H1 (cell line): ENCODE results near the gene DHDDS. TPM values are rescaled to one million over a fixed set of nuclear protein-coding genes. Genes with fewer than 3 reads are reported as not detected.

Experiments used
- CTCF ChIA-PET: fragments of 300-600 bp; sonication (Branson Sonifier 250); formaldehyde crosslinking; loops from one replicate; lab custom pipeline; 2021; ENCODE audit not compliant: partially characterized antibody; lab: Charles Lee
- POLR2A ChIA-PET: fragments of 300-600 bp; sonication (Branson Sonifier 250); formaldehyde crosslinking; loops from one replicate; lab custom pipeline; 2021; ENCODE audit warnings: inconsistent platforms; ENCODE audit not compliant: partially characterized antibody; lab: Charles Lee
- DNase-seq, 2 experiments: peaks; one replicate each; pipeline versions ENCODE4 v3.0.0 to v3.0.0-alpha.2; 2010 to 2022; ENCODE audit warnings: low spot score in 2 of 2, low read depth in 1 of 2, mixed read lengths in 1 of 2
- FAIRE-seq: peaks from 2 replicates; lab custom pipeline; 2011; peaks lifted over from hg19 to GRCh38; lab: Jason Lieb, UNC
- H2AFZ ChIP-seq: 2 replicates; pipeline ENCODE4 v1.8.1; 2012; ENCODE audit warnings: low read length, inconsistent platforms
- H2AK5ac ChIP-seq: 2 replicates; pipeline ENCODE4 v1.6.1; 2013; ENCODE audit warnings: low read depth, low read length
- H2BK120ac ChIP-seq: replicated peaks from 2 replicates; pipeline ENCODE3; 2013; ENCODE audit warnings: low read depth, low read length, inconsistent platforms
- H2BK12ac ChIP-seq: 2 replicates; pipeline ENCODE4 v1.6.1; 2013; ENCODE audit warnings: low read depth, low read length
- H2BK15ac ChIP-seq: 2 replicates; pipeline ENCODE4 v1.6.1; 2013; ENCODE audit warnings: low read length
- H2BK20ac ChIP-seq: 2 replicates; pipeline ENCODE4 v1.6.1; 2013; ENCODE audit warnings: low read length
- H2BK5ac ChIP-seq: 2 replicates; pipeline ENCODE4 v1.6.1; 2013; ENCODE audit warnings: low read depth, low read length
- H3K14ac ChIP-seq: 2 replicates; pipeline ENCODE4 v1.6.1; 2013; ENCODE audit warnings: inconsistent platforms; ENCODE audit not compliant: insufficient read length
- H3K18ac ChIP-seq: 2 replicates; pipeline ENCODE4 v1.6.1; 2013; ENCODE audit warnings: low read length; ENCODE audit errors: extremely low read depth
- H3K23ac ChIP-seq: 2 replicates; pipeline ENCODE4 v1.6.1; 2013; ENCODE audit warnings: inconsistent platforms; ENCODE audit not compliant: insufficient read length
- H3K23me2 ChIP-seq: 2 replicates; pipeline ENCODE4 v1.6.1; 2013; ENCODE audit warnings: low read depth, low read length
- H3K27ac ChIP-seq: 2 replicates; pipeline ENCODE4 v1.6.1; 2011; ENCODE audit warnings: low read depth, low read length, inconsistent platforms
- H3K27me3 ChIP-seq, 4 experiments: replicated peaks in 1 of 4; 1 replicate in 1 of 4; 2 replicates in 3 of 4; pipeline versions ENCODE4 v1.6.1 to v1.8.1; 2011 to 2013; ENCODE audit warnings: low read length in 3 of 4, mild to moderate bottlenecking in 3 of 4, inconsistent platforms in 2 of 4, mixed read lengths in 2 of 4, moderate library complexity in 1 of 4; ENCODE audit not compliant: control insufficient read depth in 3 of 4, insufficient read depth in 3 of 4; ENCODE audit errors: extremely low read depth in 1 of 4
- H3K36me3 ChIP-seq, 4 experiments: 2 replicates each; pipeline versions ENCODE4 v1.6.1 to v1.8.1; 2011 to 2013; ENCODE audit warnings: mild to moderate bottlenecking in 4 of 4, low read length in 3 of 4, moderate library complexity in 2 of 4, control low read depth in 1 of 4, inconsistent platforms in 1 of 4; ENCODE audit not compliant: insufficient read depth in 4 of 4, control insufficient read depth in 2 of 4
- H3K4ac ChIP-seq: replicated peaks from 2 replicates; pipeline ENCODE3; 2013; ENCODE audit warnings: low read length, low read depth, mixed read lengths, inconsistent platforms; ENCODE audit not compliant: insufficient read length
- H3K4me1 ChIP-seq, 4 experiments: replicated peaks in 1 of 4; 1 replicate in 1 of 4; 2 replicates in 3 of 4; pipeline versions ENCODE4 v1.6.1 to v1.8.1; 2011 to 2013; ENCODE audit warnings: low read length in 3 of 4, inconsistent platforms in 2 of 4, mixed read lengths in 1 of 4; ENCODE audit not compliant: insufficient read depth in 4 of 4, control insufficient read depth in 3 of 4
- H3K4me2 ChIP-seq, 2 experiments: 2 replicates each; pipeline versions ENCODE4 v1.6.1 to v1.8.1; 2011 to 2013; ENCODE audit warnings: low read depth in 2 of 2, low read length in 2 of 2, control low read depth in 1 of 2, inconsistent platforms in 1 of 2, mild to moderate bottlenecking in 1 of 2; ENCODE audit not compliant: insufficient read depth in 1 of 2
- H3K4me3 ChIP-seq, 4 experiments: fragments of 200-600, 300-600 bp in 1 of 4; sonication (generic), shearing (Covaris generic), sonication (Bioruptor Twin) in 1 of 4; 2 replicates each; pipeline versions ENCODE4 v1.5.1 to v1.8.1; 2011 to 2016; ENCODE audit warnings: low read length in 4 of 4, low read depth in 3 of 4, control low read depth in 2 of 4, inconsistent platforms in 2 of 4, mild to moderate bottlenecking in 2 of 4, mixed read lengths in 1 of 4, moderate library complexity in 1 of 4; ENCODE audit not compliant: insufficient read depth in 2 of 4; ENCODE audit errors: extremely low read depth in 1 of 4
- H3K56ac ChIP-seq: replicated peaks from 2 replicates; pipeline ENCODE3; 2013; ENCODE audit warnings: low read depth, mild to moderate bottlenecking, mixed read lengths, low read length, inconsistent platforms; ENCODE audit not compliant: insufficient read length
- H3K79me1 ChIP-seq: 2 replicates; pipeline ENCODE4 v1.6.1; 2013; ENCODE audit warnings: low read depth, low read length, control low read depth
- H3K79me2 ChIP-seq, 2 experiments: 2 replicates each; pipeline versions ENCODE4 v1.6.1 to v1.8.1; 2012 to 2013; ENCODE audit warnings: low read length in 2 of 2, mild to moderate bottlenecking in 2 of 2, inconsistent platforms in 1 of 2; ENCODE audit not compliant: insufficient read depth in 2 of 2, control insufficient read depth in 1 of 2
- H3K9ac ChIP-seq, 4 experiments: replicated peaks in 1 of 4; 1 replicate in 1 of 4; 2 replicates in 3 of 4; pipeline versions ENCODE4 v1.6.1 to v1.8.1; 2011 to 2013; ENCODE audit warnings: low read depth in 3 of 4, low read length in 3 of 4, control low read depth in 2 of 4, mild to moderate bottlenecking in 2 of 4, moderate library complexity in 2 of 4, inconsistent platforms in 1 of 4; ENCODE audit errors: extremely low read depth in 1 of 4
- H3K9me3 ChIP-seq, 2 experiments: 2 replicates each; pipeline versions ENCODE4 v1.6.1 to v1.8.1; 2012 to 2013; ENCODE audit warnings: mild to moderate bottlenecking in 2 of 2, moderate library complexity in 2 of 2, control low read depth in 1 of 2, inconsistent platforms in 1 of 2, low read depth in 1 of 2, low read length in 1 of 2, mixed read lengths in 1 of 2; ENCODE audit not compliant: insufficient read depth in 2 of 2
- H4K20me1 ChIP-seq, 2 experiments: replicated peaks in 1 of 2; 2 replicates each; pipeline versions ENCODE3 to v1.8.1; 2011 to 2013; ENCODE audit warnings: inconsistent platforms in 2 of 2, low read length in 2 of 2, mild to moderate bottlenecking in 1 of 2; ENCODE audit not compliant: insufficient read depth in 2 of 2, control insufficient read depth in 1 of 2
- H4K5ac ChIP-seq: 2 replicates; pipeline ENCODE4 v1.6.1; 2013; ENCODE audit warnings: low read length, low read depth, mixed read lengths, inconsistent platforms; ENCODE audit not compliant: insufficient read length
- H4K8ac ChIP-seq: 2 replicates; pipeline ENCODE4 v1.8.0; 2013; ENCODE audit warnings: mild to moderate bottlenecking, moderate library complexity, low read length, inconsistent platforms; ENCODE audit not compliant: insufficient read depth; ENCODE audit errors: extremely low read depth
- H4K91ac ChIP-seq: replicated peaks from 2 replicates; pipeline ENCODE3; 2013; ENCODE audit warnings: low read length, mixed read lengths, inconsistent platforms; ENCODE audit not compliant: insufficient read length
- ASH2L ChIP-seq: fragments of 200-600, 300-600 bp; sonication (generic); IDR thresholded peaks from one replicate; pipeline ENCODE4 v1.7.1; 2017; ENCODE audit warnings: low read length
- CEBPB ChIP-seq: IDR thresholded peaks from 2 replicates; pipeline ENCODE4 v1.6.1; 2012; ENCODE audit warnings: low read depth, low read length
- EZH2 ChIP-seq: fragments of 200-600 bp; sonication (generic); IDR thresholded peaks from 2 replicates; pipeline ENCODE4 v1.7.1; 2012; ENCODE audit warnings: low read depth, mild to moderate bottlenecking, moderate library complexity, low read length, inconsistent platforms; ENCODE audit not compliant: severe bottlenecking
- JUN ChIP-seq: IDR thresholded peaks from 2 replicates; pipeline ENCODE4 v1.6.1; 2011; ENCODE audit warnings: low read depth, mild to moderate bottlenecking, improper control_type of control experiment, low read length
- KDM5A ChIP-seq: fragments of 200-600 bp; IDR thresholded peaks from 2 replicates; pipeline ENCODE4 v1.7.1; 2012; ENCODE audit warnings: mild to moderate bottlenecking, low read length, inconsistent platforms, mixed read lengths
- RNF2 ChIP-seq: fragments of 200-900, 300-1000 bp; sonication (generic); IDR thresholded peaks from 2 replicates; pipeline ENCODE4 v1.7.1; 2016; ENCODE audit warnings: borderline replicate concordance, low read depth, mild to moderate bottlenecking, antibody characterized with exemption, low read length; ENCODE audit not compliant: poor library complexity, severe bottlenecking; ENCODE audit errors: missing control alignments
- RXRA ChIP-seq: IDR thresholded peaks from 2 replicates; pipeline ENCODE4 v1.6.1; 2011; ENCODE audit warnings: low read depth, mild to moderate bottlenecking, low read length, moderate library complexity; ENCODE audit not compliant: insufficient read depth
- SIRT6 ChIP-seq: IDR thresholded peaks from one replicate; pipeline ENCODE4 v1.7.1; 2012; ENCODE audit warnings: low read length, inconsistent platforms
- SP2 ChIP-seq: IDR thresholded peaks from 2 replicates; pipeline ENCODE4 v1.6.1; 2012; ENCODE audit warnings: mild to moderate bottlenecking, low read length, inconsistent platforms
- SRF ChIP-seq: IDR thresholded peaks from 2 replicates; pipeline ENCODE4 v1.6.1; 2011; ENCODE audit warnings: mild to moderate bottlenecking, low read depth, low read length, moderate library complexity
- TAF1 ChIP-seq: IDR thresholded peaks from 2 replicates; pipeline ENCODE4 v1.6.1; 2011; ENCODE audit warnings: mild to moderate bottlenecking, low read depth, low read length
- YY1 ChIP-seq: IDR thresholded peaks from 2 replicates; pipeline ENCODE4 v1.6.1; 2011; ENCODE audit warnings: low read depth, mild to moderate bottlenecking, low read length
- WGBS, 2 experiments: shearing (Covaris generic) in 1 of 2; methylation state at CpG; one replicate each; pipeline versions ENCODE4 v1.1.6 to v1.1.7; 2013 to 2015; ENCODE audit warnings: low lambda C conversion rate in 2 of 2, mixed read lengths in 2 of 2, inconsistent platforms in 1 of 2, low coverage in 1 of 2, missing lambda C conversion rate in 1 of 2; ENCODE audit not compliant: insufficient replicate concordance in 2 of 2, insufficient coverage in 1 of 2, insufficient read length in 1 of 2; ENCODE audit errors: extremely low coverage in 1 of 2, missing lambda C conversion rate in 1 of 2; 5-methylcytosine and 5-hydroxymethylcytosine counted together
- polyA plus RNA-seq, 7 experiments: library from polyadenylated mRNA; depleted of rRNA in 3 of 7; stranded (reverse) in 5 of 7; unstranded in 2 of 7; fragments of >200 nt in 5 of 7; fragments of 200-250 nt in 2 of 7; gene quantifications; 1 replicate in 5 of 7; 2 replicates in 1 of 7; 4 replicates in 1 of 7; pipeline versions ENCODE4 v1.2.1 to v1.2.3, GENCODE V29; 2011 to 2013; ENCODE audit warnings: missing spikeins in 2 of 7, mixed read lengths in 2 of 7
- total RNA-seq: library from RNA; stranded (reverse); fragmentation: NEBNext Ultra II Directional; extraction: Animal tissue kit (Norgen Biotek cat#: 25700); gene quantifications from 2 replicates; pipeline ENCODE4 v1.2.1, GENCODE V29; 2021

DHDDS gene
- total and polyA plus RNA-seq, 2 of the 8 experiments (the other 6 are each of a cell fraction or from before 2014, with no cell fraction given) = 28.3 to 44.6 TPM

GRCh38 chr1:26478988-26479387, 46.9 kb downstream of the DHDDS start:
- no peak overlapping the region for H2BK5ac ChIP-seq
- H3K18ac ChIP-seq = no peak overlapping the region
- ChIA-PET POLR2A (interaction anchor here (1.0 to 7.0 kb wide), 7 partner anchors 7 to 59 kb away, joined by 3 to 49 read pairs (median 7); partner anchors contain the start of gene HMGN2), CTCF (no interaction called here)
- H2BK15ac ChIP-seq = no peak overlapping the region
- DNase-seq (no peak), FAIRE-seq (no peak)
- H3K79me2 ChIP-seq = peaks cover 0 to 5% of the 10 kb centered on the region in 2 experiments; a peak in 2 of 4 replicates
- H4K8ac ChIP-seq = no peak overlapping the region
- H3K79me1 ChIP-seq = no peaks in the 10 kb centered on the region
- no peak overlapping the region for H2AFZ ChIP-seq
- H3K4me2 ChIP-seq = no peak overlapping the region
- no peaks in the 10 kb centered on the region for H3K27me3 ChIP-seq
- no peak overlapping the region for H3K56ac ChIP-seq
- H3K4ac ChIP-seq = no peak overlapping the region
- no peak overlapping the region for H2BK20ac ChIP-seq
- H3K23me2 ChIP-seq = no peaks in the 10 kb centered on the region
- no peak overlapping the region for H3K4me3 ChIP-seq
- H3K23ac ChIP-seq = no peak overlapping the region
- H4K91ac ChIP-seq = no peak overlapping the region
- H3K9ac ChIP-seq = no peak overlapping the region
- peaks cover 0 to under 1% (median 0%) of the 10 kb centered on the region in 4 experiments; a peak in 1 of 7 replicates for H3K4me1 ChIP-seq
- H3K9me3 ChIP-seq = no peaks in the 10 kb centered on the region
- peaks cover 3 to 6% of the 10 kb centered on the region in 2 experiments for H4K20me1 ChIP-seq
- H4K5ac ChIP-seq = no peak overlapping the region
- H2BK120ac ChIP-seq = no peak overlapping the region
- 86% methylated on average over 6 of the region's 6 CpGs; no CpG with 5 or more reads in 1 of the 2 experiments for WGBS, 2 experiments
- peaks cover 15 to 45% (median 27%) of the 10 kb centered on the region in 4 experiments for H3K36me3 ChIP-seq
- no peak overlapping the region for H3K27ac ChIP-seq
- no peak overlapping the region for H2BK12ac ChIP-seq
- no peak overlapping the region for H3K14ac ChIP-seq
- no peak overlapping the region for H2AK5ac ChIP-seq
- TF ChIP-seq ASH2L (no peak), SIRT6 (no peak), RXRA (no peak), SP2 (no peak), KDM5A (no peak), EZH2 (no peak), TAF1 (no peak), CEBPB (no peak), RNF2 (no peak), YY1 (no peak), SRF (no peak), JUN (no peak)
